Measurements from ENCODE around the gene MYCBPAP. TPM values are rescaled to one million over a fixed set of nuclear protein-coding genes. Genes with fewer than 3 reads are reported as not detected.

Gene MYCBPAP
- total RNA-seq, 4 donors from 2014 or later: 1.3 to 1.8 TPM; not detected in 2

GRCh38 chr17:50479522-50480141 lies 28.6 kb upstream of the MYCBPAP start:
- TF ChIP-seq CTCF (IDR thresholded peaks at IDR 0.05; ENCODE audit: low read depth): no peak

- TF ChIP-seq CTCF (IDR thresholded peaks at IDR 0.05; ENCODE audit: low read depth): no peak
These were observed 28.0 kb upstream of the MYCBPAP start for GRCh38 chr17:50480142-50480764.

- no peak for TF ChIP-seq CTCF (IDR thresholded peaks at IDR 0.05; ENCODE audit: low read depth)
These were observed 27.3 kb upstream of the MYCBPAP start for GRCh38 chr17:50480854-50481490.

- TF ChIP-seq CTCF (IDR thresholded peaks at IDR 0.05; ENCODE audit: low read depth): no peak
These were observed 26.6 kb upstream of the MYCBPAP start for GRCh38 chr17:50481648-50482047.

- TF ChIP-seq CTCF (IDR thresholded peaks at IDR 0.05; ENCODE audit: low read depth): no peak
These were observed 26.1 kb upstream of the MYCBPAP start for GRCh38 chr17:50482110-50482509.

- TF ChIP-seq CTCF (IDR thresholded peaks at IDR 0.05; ENCODE audit: low read depth): no peak
These were observed 25.7 kb upstream of the MYCBPAP start for GRCh38 chr17:50482516-50482915.

- TF ChIP-seq CTCF (IDR thresholded peaks at IDR 0.05; ENCODE audit: low read depth): no peak
These were observed 25.0 kb upstream of the MYCBPAP start for GRCh38 chr17:50483266-50483665.

All from subcutaneous adipose tissue (tissue), 4 donors.